ENCODE results near the gene BPIFA3.

DNA sequence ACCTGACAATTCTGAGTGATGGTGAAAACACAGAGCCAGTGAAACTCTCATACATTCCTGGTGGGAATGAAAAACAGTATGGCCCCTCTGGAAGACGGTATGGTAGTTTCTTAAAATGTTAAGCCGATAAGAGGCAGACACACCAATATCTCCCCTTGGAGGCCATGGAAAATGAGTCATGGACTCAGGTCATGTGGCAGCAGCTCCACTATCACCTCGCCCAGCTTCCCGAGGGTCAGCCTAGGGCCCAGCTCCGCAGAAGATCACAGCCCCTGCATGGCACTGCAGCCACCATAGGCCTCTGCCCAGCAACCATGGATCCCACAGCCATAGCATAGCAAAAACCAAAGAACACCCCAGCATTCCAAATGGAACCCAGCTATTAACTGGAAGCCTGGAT is 40.1 kb downstream of the BPIFA3 start:
- TF ChIP-seq POLR2A (IDR thresholded peaks at IDR 0.05) = no peak
- TF ChIP-seq, protein P1, sequence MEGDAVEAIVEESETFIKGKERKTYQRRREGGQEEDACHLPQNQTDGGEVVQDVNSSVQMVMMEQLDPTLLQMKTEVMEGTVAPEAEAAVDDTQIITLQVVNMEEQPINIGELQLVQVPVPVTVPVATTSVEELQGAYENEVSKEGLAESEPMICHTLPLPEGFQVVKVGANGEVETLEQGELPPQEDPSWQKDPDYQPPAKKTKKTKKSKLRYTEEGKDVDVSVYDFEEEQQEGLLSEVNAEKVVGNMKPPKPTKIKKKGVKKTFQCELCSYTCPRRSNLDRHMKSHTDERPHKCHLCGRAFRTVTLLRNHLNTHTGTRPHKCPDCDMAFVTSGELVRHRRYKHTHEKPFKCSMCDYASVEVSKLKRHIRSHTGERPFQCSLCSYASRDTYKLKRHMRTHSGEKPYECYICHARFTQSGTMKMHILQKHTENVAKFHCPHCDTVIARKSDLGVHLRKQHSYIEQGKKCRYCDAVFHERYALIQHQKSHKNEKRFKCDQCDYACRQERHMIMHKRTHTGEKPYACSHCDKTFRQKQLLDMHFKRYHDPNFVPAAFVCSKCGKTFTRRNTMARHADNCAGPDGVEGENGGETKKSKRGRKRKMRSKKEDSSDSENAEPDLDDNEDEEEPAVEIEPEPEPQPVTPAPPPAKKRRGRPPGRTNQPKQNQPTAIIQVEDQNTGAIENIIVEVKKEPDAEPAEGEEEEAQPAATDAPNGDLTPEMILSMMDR (IDR thresholded peaks at IDR 0.05) = no peak
